GM12874 (cell line): ENCODE data around the gene ASB6.

Source experiments
- TF ChIP-seq, protein P1 (sequence below): IDR thresholded peaks from 2 replicates; pipeline ENCODE4 v1.5.1; 2011; ENCODE audit warnings: low read depth, mild to moderate bottlenecking, control low read depth, low read length, moderate library complexity; ENCODE audit not compliant: insufficient read depth

The ASB6 gene, protein sequence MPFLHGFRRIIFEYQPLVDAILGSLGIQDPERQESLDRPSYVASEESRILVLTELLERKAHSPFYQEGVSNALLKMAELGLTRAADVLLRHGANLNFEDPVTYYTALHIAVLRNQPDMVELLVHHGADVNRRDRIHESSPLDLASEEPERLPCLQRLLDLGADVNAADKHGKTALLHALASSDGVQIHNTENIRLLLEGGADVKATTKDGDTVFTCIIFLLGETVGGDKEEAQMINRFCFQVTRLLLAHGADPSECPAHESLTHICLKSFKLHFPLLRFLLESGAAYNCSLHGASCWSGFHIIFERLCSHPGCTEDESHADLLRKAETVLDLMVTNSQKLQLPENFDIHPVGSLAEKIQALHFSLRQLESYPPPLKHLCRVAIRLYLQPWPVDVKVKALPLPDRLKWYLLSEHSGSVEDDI

GRCh38 chr9:129641750-129642585 is at the start of gene ASB6:
Gene ASB6, minus strand, starts transcription at chr9:129642151. Its CDS starts 152 bp downstream, at chr9:129641999.
- TF ChIP-seq, protein P1, sequence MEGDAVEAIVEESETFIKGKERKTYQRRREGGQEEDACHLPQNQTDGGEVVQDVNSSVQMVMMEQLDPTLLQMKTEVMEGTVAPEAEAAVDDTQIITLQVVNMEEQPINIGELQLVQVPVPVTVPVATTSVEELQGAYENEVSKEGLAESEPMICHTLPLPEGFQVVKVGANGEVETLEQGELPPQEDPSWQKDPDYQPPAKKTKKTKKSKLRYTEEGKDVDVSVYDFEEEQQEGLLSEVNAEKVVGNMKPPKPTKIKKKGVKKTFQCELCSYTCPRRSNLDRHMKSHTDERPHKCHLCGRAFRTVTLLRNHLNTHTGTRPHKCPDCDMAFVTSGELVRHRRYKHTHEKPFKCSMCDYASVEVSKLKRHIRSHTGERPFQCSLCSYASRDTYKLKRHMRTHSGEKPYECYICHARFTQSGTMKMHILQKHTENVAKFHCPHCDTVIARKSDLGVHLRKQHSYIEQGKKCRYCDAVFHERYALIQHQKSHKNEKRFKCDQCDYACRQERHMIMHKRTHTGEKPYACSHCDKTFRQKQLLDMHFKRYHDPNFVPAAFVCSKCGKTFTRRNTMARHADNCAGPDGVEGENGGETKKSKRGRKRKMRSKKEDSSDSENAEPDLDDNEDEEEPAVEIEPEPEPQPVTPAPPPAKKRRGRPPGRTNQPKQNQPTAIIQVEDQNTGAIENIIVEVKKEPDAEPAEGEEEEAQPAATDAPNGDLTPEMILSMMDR, result peak; percentile 91

- TF ChIP-seq, protein P1, result no peak
Observed at GRCh38 chr9:129688285-129689043, 46.5 kb upstream of the ASB6 start.

DNA sequence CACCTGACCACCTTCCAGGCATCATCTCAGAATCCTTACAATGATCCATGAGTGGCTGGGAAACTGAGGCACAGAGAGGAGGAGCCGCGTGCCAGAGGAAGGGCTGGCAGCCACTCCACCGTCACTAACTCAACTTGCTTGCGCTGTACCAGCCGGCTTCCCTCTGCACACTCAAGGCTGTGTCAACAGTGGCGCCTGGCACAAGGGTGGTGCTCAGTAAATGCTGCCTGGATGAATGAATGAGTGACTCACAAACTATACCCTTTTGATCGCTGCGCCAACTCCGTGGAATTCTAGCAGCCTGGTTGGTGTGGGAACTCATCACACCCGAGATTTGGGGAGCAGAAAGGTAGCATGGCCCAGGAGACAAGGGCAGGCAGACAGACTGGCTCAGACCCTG is 45.4 kb upstream of the ASB6 start:
- TF ChIP-seq, protein P1, result no peak

DNA sequence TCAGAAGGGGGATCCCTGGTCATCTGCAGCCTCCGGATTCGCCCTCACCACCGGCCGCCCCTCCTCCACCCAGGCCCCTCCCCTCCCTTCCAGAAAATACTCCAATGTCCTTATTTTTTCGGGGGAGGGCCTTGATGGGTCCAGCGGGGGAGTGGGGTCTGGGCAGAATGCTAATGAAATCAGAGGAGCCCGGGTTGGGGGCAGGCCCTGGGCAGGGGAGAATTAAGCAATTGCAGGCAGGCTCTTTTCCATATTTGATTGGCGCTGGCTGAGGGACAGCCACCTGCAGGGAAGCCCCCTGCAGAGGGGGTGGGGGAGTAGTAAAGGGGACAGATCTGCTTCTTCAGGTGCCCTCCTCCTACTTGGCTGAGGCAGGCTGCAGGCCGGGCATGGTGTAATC is 44.8 kb upstream of the ASB6 start:
- TF ChIP-seq, protein P1, result no peak

- TF ChIP-seq, protein P1, result no peak
Observed at GRCh38 chr9:129685933-129686259, 43.9 kb upstream of the ASB6 start.

DNA sequence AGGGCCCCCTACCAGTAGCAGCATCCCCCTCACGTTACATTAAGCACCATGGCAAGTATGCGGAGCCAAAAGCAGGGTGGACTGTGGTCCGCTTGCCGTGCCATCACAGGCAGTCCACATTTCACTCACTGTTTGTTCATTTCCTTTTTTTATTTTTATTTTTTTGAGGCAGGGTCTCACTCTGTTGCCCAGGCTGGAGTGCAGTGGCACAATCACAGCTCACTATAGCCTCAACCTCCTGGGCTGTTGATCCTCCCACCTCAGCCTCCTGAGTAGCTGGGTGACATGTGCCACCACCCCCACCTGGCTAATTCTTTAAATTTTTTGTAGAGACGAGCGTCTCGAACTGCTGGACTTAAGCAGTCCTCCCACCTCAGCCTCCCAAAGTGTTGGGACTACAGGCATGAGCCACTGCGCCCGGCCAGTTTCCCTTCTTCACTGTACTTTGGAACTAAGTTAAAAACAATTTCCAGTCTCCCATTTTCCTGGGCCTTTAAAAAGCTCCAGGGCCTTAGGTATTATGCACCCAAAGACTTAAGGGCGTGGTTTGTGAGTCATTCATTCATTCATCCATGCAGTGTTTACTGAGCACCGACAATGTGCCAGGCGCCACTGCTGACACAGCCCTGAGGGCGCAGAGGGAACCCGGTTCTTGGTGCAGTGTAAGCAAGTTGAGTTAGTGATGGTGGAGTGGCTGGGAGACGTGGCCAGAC is 43.4 kb upstream of the ASB6 start:
- TF ChIP-seq, protein P1, result no peak
